Measurements from ENCODE around the gene LMNTD2.

DNA sequence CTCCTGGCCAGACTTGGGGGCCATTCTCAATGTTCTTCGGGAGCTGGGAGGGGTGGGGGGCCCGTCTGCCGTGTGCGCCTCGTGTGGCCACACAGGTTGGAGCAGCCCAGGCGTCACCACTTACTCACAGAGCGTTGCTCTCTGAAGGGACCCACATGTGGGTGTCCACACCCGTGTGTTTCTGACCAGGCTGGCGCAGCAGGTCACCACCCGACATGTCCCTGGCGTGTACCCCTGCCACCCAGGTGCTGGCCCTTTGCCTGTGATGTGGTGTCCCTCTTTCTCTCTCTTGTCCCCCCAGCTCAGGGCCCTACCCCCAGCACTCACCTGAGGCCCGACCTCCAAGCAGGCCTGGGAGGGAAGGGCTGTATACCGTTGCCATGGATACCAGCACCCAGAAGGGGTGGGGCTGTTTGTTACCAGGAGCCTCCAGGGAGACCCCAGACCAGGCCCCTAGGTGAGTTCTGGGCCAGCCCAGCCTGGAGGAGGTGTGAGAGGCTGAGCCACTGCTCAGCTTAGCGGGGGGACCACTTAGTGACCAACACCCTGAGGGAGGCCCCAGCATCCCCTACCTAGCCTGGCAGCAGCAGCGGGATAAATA is 1.4 kb downstream of the LMNTD2 start:
- TF ChIP-seq, protein P1, sequence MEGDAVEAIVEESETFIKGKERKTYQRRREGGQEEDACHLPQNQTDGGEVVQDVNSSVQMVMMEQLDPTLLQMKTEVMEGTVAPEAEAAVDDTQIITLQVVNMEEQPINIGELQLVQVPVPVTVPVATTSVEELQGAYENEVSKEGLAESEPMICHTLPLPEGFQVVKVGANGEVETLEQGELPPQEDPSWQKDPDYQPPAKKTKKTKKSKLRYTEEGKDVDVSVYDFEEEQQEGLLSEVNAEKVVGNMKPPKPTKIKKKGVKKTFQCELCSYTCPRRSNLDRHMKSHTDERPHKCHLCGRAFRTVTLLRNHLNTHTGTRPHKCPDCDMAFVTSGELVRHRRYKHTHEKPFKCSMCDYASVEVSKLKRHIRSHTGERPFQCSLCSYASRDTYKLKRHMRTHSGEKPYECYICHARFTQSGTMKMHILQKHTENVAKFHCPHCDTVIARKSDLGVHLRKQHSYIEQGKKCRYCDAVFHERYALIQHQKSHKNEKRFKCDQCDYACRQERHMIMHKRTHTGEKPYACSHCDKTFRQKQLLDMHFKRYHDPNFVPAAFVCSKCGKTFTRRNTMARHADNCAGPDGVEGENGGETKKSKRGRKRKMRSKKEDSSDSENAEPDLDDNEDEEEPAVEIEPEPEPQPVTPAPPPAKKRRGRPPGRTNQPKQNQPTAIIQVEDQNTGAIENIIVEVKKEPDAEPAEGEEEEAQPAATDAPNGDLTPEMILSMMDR (IDR thresholded peaks at IDR 0.05; ENCODE audit: insufficient read depth, low read length), result no peak
- TF ChIP-seq, protein P2, sequence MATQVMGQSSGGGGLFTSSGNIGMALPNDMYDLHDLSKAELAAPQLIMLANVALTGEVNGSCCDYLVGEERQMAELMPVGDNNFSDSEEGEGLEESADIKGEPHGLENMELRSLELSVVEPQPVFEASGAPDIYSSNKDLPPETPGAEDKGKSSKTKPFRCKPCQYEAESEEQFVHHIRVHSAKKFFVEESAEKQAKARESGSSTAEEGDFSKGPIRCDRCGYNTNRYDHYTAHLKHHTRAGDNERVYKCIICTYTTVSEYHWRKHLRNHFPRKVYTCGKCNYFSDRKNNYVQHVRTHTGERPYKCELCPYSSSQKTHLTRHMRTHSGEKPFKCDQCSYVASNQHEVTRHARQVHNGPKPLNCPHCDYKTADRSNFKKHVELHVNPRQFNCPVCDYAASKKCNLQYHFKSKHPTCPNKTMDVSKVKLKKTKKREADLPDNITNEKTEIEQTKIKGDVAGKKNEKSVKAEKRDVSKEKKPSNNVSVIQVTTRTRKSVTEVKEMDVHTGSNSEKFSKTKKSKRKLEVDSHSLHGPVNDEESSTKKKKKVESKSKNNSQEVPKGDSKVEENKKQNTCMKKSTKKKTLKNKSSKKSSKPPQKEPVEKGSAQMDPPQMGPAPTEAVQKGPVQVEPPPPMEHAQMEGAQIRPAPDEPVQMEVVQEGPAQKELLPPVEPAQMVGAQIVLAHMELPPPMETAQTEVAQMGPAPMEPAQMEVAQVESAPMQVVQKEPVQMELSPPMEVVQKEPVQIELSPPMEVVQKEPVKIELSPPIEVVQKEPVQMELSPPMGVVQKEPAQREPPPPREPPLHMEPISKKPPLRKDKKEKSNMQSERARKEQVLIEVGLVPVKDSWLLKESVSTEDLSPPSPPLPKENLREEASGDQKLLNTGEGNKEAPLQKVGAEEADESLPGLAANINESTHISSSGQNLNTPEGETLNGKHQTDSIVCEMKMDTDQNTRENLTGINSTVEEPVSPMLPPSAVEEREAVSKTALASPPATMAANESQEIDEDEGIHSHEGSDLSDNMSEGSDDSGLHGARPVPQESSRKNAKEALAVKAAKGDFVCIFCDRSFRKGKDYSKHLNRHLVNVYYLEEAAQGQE (IDR thresholded peaks at IDR 0.05; ENCODE audit: insufficient replicate concordance, low read depth), result no peak
- TF ChIP-seq POLR2AphosphoS5 (IDR thresholded peaks at IDR 0.05; ENCODE audit: low read depth) (no peak), GABPA (IDR thresholded peaks at IDR 0.05; ENCODE audit: low read depth) (no peak)
